ENCODE measurements around the gene PLA2G1B.

DNA sequence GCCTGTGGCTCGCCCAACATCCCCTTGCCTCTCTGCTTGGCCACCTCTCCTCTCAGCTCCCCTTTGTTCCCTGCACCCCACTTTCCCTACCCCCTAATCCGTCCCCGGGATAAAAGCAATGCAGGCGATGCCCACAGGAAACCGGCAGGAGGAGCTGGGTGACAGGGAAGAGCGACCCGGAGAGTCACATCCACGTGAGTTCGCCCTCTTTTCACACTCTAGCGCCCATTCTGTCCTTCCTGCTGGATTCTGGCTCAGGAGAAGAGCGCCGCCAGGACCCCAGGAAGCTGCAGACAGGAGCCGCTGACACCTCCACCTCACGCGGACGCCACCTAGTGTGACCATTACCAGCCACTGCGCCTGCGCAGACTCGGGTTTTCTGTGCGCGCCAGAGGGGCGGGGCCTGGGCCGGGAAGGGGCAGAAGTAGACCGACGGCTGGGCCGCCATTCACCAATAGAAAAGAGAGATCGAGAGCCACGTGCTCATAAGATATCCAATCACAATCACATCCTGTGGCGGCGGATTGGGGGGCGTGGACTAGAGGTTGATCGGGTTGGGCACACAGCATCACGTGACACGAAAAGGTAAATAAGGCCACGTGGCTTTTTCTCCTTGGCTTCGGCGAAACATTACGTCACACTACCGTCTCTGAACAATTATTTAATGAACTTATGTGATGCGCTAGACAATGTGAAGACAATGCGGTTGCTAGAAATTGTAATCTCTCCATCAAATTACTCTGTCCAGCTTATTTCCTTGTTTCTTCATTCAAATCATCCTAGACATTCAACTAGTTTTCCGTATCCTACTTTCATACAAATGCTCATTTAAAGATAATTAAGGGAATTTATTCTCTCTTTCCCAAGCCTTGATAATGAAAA lies 10.1 kb downstream of the PLA2G1B start:
- TF ChIP-seq, protein P1, sequence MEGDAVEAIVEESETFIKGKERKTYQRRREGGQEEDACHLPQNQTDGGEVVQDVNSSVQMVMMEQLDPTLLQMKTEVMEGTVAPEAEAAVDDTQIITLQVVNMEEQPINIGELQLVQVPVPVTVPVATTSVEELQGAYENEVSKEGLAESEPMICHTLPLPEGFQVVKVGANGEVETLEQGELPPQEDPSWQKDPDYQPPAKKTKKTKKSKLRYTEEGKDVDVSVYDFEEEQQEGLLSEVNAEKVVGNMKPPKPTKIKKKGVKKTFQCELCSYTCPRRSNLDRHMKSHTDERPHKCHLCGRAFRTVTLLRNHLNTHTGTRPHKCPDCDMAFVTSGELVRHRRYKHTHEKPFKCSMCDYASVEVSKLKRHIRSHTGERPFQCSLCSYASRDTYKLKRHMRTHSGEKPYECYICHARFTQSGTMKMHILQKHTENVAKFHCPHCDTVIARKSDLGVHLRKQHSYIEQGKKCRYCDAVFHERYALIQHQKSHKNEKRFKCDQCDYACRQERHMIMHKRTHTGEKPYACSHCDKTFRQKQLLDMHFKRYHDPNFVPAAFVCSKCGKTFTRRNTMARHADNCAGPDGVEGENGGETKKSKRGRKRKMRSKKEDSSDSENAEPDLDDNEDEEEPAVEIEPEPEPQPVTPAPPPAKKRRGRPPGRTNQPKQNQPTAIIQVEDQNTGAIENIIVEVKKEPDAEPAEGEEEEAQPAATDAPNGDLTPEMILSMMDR (IDR thresholded peaks at IDR 0.05): peak; percentile 7 to 89 (median 54)
- TF ChIP-seq POLR2A (IDR thresholded peaks at IDR 0.05): peak; percentile 93 to 99 (median 99)

Data from body of pancreas (tissue), 4 donors.